OCI-LY7 (cell line): ENCODE results near the gene SMIM44.

Experiments
- CTCF ChIP-seq: fragments of 200-600 bp; sonication (generic); conservative IDR thresholded peaks from 2 replicates; pipeline ENCODE4 v1.5.1; 2014; ENCODE audit warnings: mild to moderate bottlenecking, antibody characterized with exemption, low read length, moderate library complexity, mixed read lengths
- EZH2phosphoT487 ChIP-seq: fragments of 200-600 bp; sonication (generic); IDR thresholded peaks from 2 replicates; pipeline ENCODE4 v1.6.1; 2018; ENCODE audit warnings: low read depth, borderline replicate concordance, mild to moderate bottlenecking, mixed run types, antibody characterized with exemption, low read length, moderate library complexity, mixed read lengths

- TF ChIP-seq CTCF: no peak
- no peak for TF ChIP-seq EZH2phosphoT487
Observed at GRCh38 chr19:3504735-3505134, 21.5 kb upstream of the SMIM44 start.
